Measurements from ENCODE around the gene PRDX5. TPM values are rescaled to one million over a fixed set of nuclear protein-coding genes. Genes with fewer than 3 reads are reported as not detected.
"Not testable (repeated sequence)": the region's sequence is repeated elsewhere in the genome, so short reads cannot be mapped to it uniquely, and the experiment has no call there.

Gene PRDX5
- total and polyA plus RNA-seq, 4 donors, result 165 to 777 (median 374) TPM

DNA sequence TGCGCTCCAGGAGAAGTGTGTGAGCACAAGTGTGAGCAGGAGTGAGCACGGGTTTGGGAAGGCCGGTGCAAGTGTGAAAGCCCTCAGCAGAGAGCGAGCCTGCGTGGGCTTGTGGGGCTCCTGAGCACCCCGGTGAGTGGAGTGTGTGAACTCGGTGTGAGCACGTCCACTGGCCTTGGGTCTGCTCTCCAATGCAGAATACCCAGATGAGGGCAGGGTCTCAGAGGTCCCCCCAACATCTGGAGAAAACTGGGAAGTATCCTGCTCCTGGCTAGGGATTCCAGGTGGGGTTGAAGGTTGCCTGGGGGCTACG lies 11.4 kb upstream of the PRDX5 start:
- H3K27me3 ChIP-seq (ENCODE audit: control insufficient read depth in 3 of 3, insufficient read depth in 3 of 3, low read length in 2 of 3), result peaks cover 0 to 6% (median 0%) of the 10 kb centered on the region in 3 donors
- 24 to 28% methylated on average over 9 of the region's 9 CpGs for WGBS, 2 donors
- peak overlapping the region in 1 of 2 donors; percentile 71 for H3K9ac ChIP-seq (ENCODE audit: insufficient read depth in 1 of 2, low read length in 2 of 2)
- DNase-seq, result no peak
- no peaks in the 10 kb centered on the region for H3K9me3 ChIP-seq (ENCODE audit: control insufficient read depth in 4 of 4, insufficient read depth in 3 of 4, low read length in 3 of 4)
- ATAC-seq (ENCODE audit: insufficient read depth, low FRiP score), result no peak
- H3K27ac ChIP-seq (ENCODE audit: low read depth in 1 of 2, low read length in 1 of 2), result peak overlapping the region; percentile 93
- peaks cover 0 to 2% (median 0%) of the 10 kb centered on the region in 4 donors for H3K36me3 ChIP-seq (ENCODE audit: control insufficient read depth in 4 of 4, insufficient read depth in 4 of 4, low read length in 4 of 4)
- H3K4me3 ChIP-seq, result peak overlapping the region; percentile 60
- peaks cover 0 to 13% (median 4%) of the 10 kb centered on the region in 5 donors for H3K4me1 ChIP-seq (ENCODE audit: control insufficient read depth in 5 of 5, insufficient read depth in 5 of 5, low read length in 5 of 5)
- TF ChIP-seq CTCF (IDR thresholded peaks at IDR 0.05; ENCODE audit: control extremely low read depth, extremely low read depth), result no peak

- peak overlapping the region; percentile 9 to 93 for H3K27ac ChIP-seq (ENCODE audit: low read depth in 1 of 2, low read length in 1 of 2)
- H3K9ac ChIP-seq (ENCODE audit: insufficient read depth in 1 of 2, low read length in 2 of 2), result no peak overlapping the region
- peaks cover 0 to under 1% (median 0%) of the 10 kb centered on the region in 3 donors for H3K27me3 ChIP-seq (ENCODE audit: control insufficient read depth in 3 of 3, insufficient read depth in 3 of 3, low read length in 2 of 3)
- DNase-seq (no peak), ATAC-seq (ENCODE audit: insufficient read depth, low FRiP score) (no peak)
- 73 to 74% methylated on average over 14 to 15 of the region's 15 CpGs for WGBS, 2 donors
- peaks cover 0 to 2% (median 0%) of the 10 kb centered on the region in 4 donors for H3K36me3 ChIP-seq (ENCODE audit: control insufficient read depth in 4 of 4, insufficient read depth in 4 of 4, low read length in 4 of 4)
- no peaks in the 10 kb centered on the region for H3K9me3 ChIP-seq (ENCODE audit: control insufficient read depth in 4 of 4, insufficient read depth in 3 of 4, low read length in 3 of 4)
- H3K4me1 ChIP-seq (ENCODE audit: control insufficient read depth in 5 of 5, insufficient read depth in 5 of 5, low read length in 5 of 5), result peaks cover 0 to 13% (median 4%) of the 10 kb centered on the region in 5 donors
- no peak for TF ChIP-seq CTCF (IDR thresholded peaks at IDR 0.05; ENCODE audit: control extremely low read depth, extremely low read depth)
- H3K4me3 ChIP-seq, result peak overlapping the region; percentile 60
These were observed 10.9 kb upstream of the PRDX5 start for GRCh38 chr11:64306876-64307622.

DNA sequence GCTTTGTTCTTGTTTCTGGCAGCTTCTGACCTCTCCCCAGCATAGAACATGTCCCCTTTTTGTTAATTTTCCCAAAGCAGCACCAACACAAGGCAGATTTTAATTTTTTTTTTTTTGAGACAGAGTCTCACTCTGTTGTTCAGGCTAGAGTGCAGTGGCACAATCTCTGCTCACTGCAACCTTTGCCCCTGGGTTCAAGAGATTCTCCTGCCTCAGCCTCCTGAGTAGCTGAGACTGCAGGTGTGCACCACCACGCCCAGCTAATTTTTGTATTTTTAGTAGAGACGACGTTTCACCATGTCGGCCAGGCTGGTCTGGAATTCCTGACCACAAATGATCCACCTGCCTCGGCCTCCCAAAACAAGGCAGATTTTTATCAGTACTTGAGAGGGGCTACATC lies 10.1 kb upstream of the PRDX5 start:
- H3K27ac ChIP-seq (ENCODE audit: low read depth in 1 of 2, low read length in 1 of 2); H3K4me3 ChIP-seq; H3K27me3 ChIP-seq (ENCODE audit: control insufficient read depth in 3 of 3, insufficient read depth in 3 of 3, low read length in 2 of 3); ATAC-seq (ENCODE audit: insufficient read depth, low FRiP score); H3K9me3 ChIP-seq (ENCODE audit: control insufficient read depth in 4 of 4, insufficient read depth in 3 of 4, low read length in 3 of 4); DNase-seq; H3K36me3 ChIP-seq (ENCODE audit: control insufficient read depth in 4 of 4, insufficient read depth in 4 of 4, low read length in 4 of 4); H3K9ac ChIP-seq (ENCODE audit: insufficient read depth in 1 of 2, low read length in 2 of 2): not testable (repeated sequence)
- peaks cover 0 to 13% (median 4%) of the 10 kb centered on the region in 5 donors for H3K4me1 ChIP-seq (ENCODE audit: control insufficient read depth in 5 of 5, insufficient read depth in 5 of 5, low read length in 5 of 5)
- 92 to 95% methylated on average over 5 of the region's 5 CpGs for WGBS, 2 donors

DNA sequence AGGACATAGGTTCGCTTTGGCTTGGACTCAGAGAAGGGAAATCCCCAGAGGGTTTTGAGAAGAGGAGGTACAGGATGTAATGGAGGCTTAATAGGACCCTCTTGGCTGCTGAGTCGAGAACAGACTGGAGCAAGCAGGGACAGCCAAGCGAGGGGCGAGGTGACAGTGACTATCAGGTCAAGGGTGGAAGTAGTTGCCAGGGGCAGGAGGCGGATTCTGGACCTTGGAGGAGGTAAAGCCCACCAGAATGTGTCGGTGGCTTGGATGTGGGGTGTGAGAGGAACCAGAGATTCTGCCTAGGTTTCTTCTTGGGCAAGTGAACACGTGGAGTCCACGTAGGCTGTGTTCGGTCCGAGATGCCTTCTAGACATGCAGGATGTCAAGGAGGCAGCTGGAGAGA lies 5.0 kb upstream of the PRDX5 start:
- Histone ChIP-seq H3K4me3 (no peak overlapping the region), H3K27me3 (ENCODE audit: control insufficient read depth in 3 of 3, insufficient read depth in 3 of 3, low read length in 2 of 3) (no peaks in the 10 kb centered on the region), H3K9me3 (ENCODE audit: control insufficient read depth in 4 of 4, insufficient read depth in 3 of 4, low read length in 3 of 4) (no peaks in the 10 kb centered on the region), H3K4me1 (ENCODE audit: control insufficient read depth in 5 of 5, insufficient read depth in 5 of 5, low read length in 5 of 5) (peaks cover 0 to 6% (median 0%) of the 10 kb centered on the region in 5 donors), H3K9ac (ENCODE audit: insufficient read depth in 1 of 2, low read length in 2 of 2) (no peak overlapping the region), H3K36me3 (ENCODE audit: control insufficient read depth in 4 of 4, insufficient read depth in 4 of 4, low read length in 4 of 4) (peaks cover 0 to 23% (median 6%) of the 10 kb centered on the region in 4 donors), H3K27ac (ENCODE audit: low read depth in 1 of 2, low read length in 1 of 2) (no peak overlapping the region)
- WGBS, 2 donors, result 90 to 92% methylated on average over 10 of the region's 10 CpGs
- no peak for DNase-seq
- no peak for TF ChIP-seq CTCF (IDR thresholded peaks at IDR 0.05; ENCODE audit: control extremely low read depth, extremely low read depth)
- no peak for ATAC-seq (ENCODE audit: insufficient read depth, low FRiP score)
